HEK293 (cell line): ENCODE data around the gene ACTG2.

Experiments
- CTCF ChIA-PET: fragments of 350-600 bp; formaldehyde crosslinking; extraction: SDS; loops from one replicate; lab custom pipeline; 2021; ENCODE audit warnings: antibody characterized with exemption; lab: Yijun Ruan, JAX
- POLR2A ChIA-PET: fragments of 300-600 bp; formaldehyde crosslinking; extraction: SDS; loops from one replicate; lab custom pipeline; 2020; ENCODE audit warnings: antibody characterized with exemption, inconsistent platforms; lab: Yijun Ruan, JAX
- H3K27ac ChIP-seq: fragments of 200-500 bp; sonication (Bioruptor generic); 2 replicates; pipeline ENCODE4 v1.5.1; 2014; ENCODE audit warnings: low read depth, low read length, control low read depth, inconsistent platforms; ENCODE audit errors: extremely low read depth
- H3K36me3 ChIP-seq, 2 experiments: fragments of 200-500 bp in 1 of 2; sonication (Bioruptor generic) in 1 of 2; 1 replicate in 1 of 2; 2 replicates in 1 of 2; pipeline ENCODE4 v1.5.1; 2014 to 2017; ENCODE audit warnings: inconsistent platforms in 2 of 2, low read length in 2 of 2; ENCODE audit not compliant: control insufficient read depth in 2 of 2, insufficient read depth in 1 of 2
- H3K4me1 ChIP-seq: fragments of 200-500 bp; sonication (Bioruptor generic); 2 replicates; pipeline ENCODE4 v1.5.1; 2014; ENCODE audit warnings: mild to moderate bottlenecking, low read length, inconsistent platforms; ENCODE audit not compliant: control insufficient read depth, insufficient read depth
- H3K4me3 ChIP-seq: 2 replicates; pipeline ENCODE4 v1.5.1; 2011; ENCODE audit warnings: low read depth, mild to moderate bottlenecking, control low read depth, low read length, moderate library complexity
- H3K9me3 ChIP-seq: fragments of 200-500 bp; sonication (Bioruptor generic); 2 replicates; pipeline ENCODE4 v1.5.1; 2014; ENCODE audit warnings: low read depth, low read length, inconsistent platforms; ENCODE audit not compliant: control insufficient read depth, insufficient read depth
- EGR2 ChIP-seq: fragments of 450-650 bp; formaldehyde crosslinking; IDR thresholded peaks from 2 replicates; pipeline ENCODE4 v1.5.1; 2016; ENCODE audit warnings: low read depth, missing biosample characterization, missing genetic modification characterization
- GFI1B ChIP-seq: fragments of 450-650 bp; formaldehyde crosslinking; IDR thresholded peaks from 2 replicates; pipeline ENCODE4 v1.5.1; 2016; ENCODE audit warnings: missing biosample characterization, missing genetic modification characterization
- GLI2 ChIP-seq: fragments of 450-650 bp; formaldehyde crosslinking; IDR thresholded peaks from 2 replicates; pipeline ENCODE4; 2017; ENCODE audit warnings: missing biosample characterization, missing genetic modification characterization, low read depth, borderline replicate concordance
- SETDB1 ChIP-seq: IDR thresholded peaks from one replicate; pipeline ENCODE4 v1.6.1; 2017; ENCODE audit warnings: mild to moderate bottlenecking, low read length, moderate library complexity, mixed read lengths; ENCODE audit not compliant: insufficient read length
- SP7 ChIP-seq: fragments of 450-650 bp; formaldehyde crosslinking; IDR thresholded peaks from 2 replicates; pipeline ENCODE4 v1.5.1; 2016; ENCODE audit warnings: missing biosample characterization, missing genetic modification characterization
- ZBTB17 ChIP-seq: fragments of 450-650 bp; formaldehyde crosslinking; IDR thresholded peaks from 2 replicates; pipeline ENCODE4 v1.5.1; 2016; ENCODE audit warnings: missing biosample characterization, missing genetic modification characterization
- ZFHX2 ChIP-seq: fragments of 450-650 bp; formaldehyde crosslinking; conservative IDR thresholded peaks from 2 replicates; pipeline ENCODE4 v1.5.1; 2016; ENCODE audit warnings: missing biosample characterization, missing genetic modification characterization
- ZFP37 ChIP-seq: fragments of 450-650 bp; formaldehyde crosslinking; IDR thresholded peaks from 2 replicates; pipeline ENCODE4 v1.5.1; 2016; ENCODE audit warnings: missing biosample characterization, missing genetic modification characterization
- ZFP41 ChIP-seq: fragments of 450-650 bp; formaldehyde crosslinking; IDR thresholded peaks from 2 replicates; pipeline ENCODE4 v1.5.1; 2016; ENCODE audit warnings: missing biosample characterization, missing genetic modification characterization, borderline replicate concordance
- ZNF112 ChIP-seq: fragments of 450-650 bp; formaldehyde crosslinking; IDR thresholded peaks from 2 replicates; pipeline ENCODE4 v1.5.0; 2017; ENCODE audit warnings: missing biosample characterization, missing genetic modification characterization
- ZNF274 ChIP-seq, 2 experiments: fragments of 200-500 bp in 1 of 2; fragments of 450-650 bp in 1 of 2; sonication (Bioruptor generic) in 1 of 2; formaldehyde crosslinking in 1 of 2; IDR thresholded peaks; 2 replicates each; pipeline versions ENCODE4 v1.5.1 to v1.6.1; 2014 to 2016; ENCODE audit warnings: borderline replicate concordance in 1 of 2, inconsistent platforms in 1 of 2, low read length in 1 of 2, missing biosample characterization in 1 of 2, missing genetic modification characterization in 1 of 2
- ZNF350 ChIP-seq: fragments of 450-650 bp; formaldehyde crosslinking; IDR thresholded peaks from 2 replicates; pipeline ENCODE4 v1.5.0; 2017; ENCODE audit warnings: missing biosample characterization, mild to moderate bottlenecking, missing genetic modification characterization
- ZNF544 ChIP-seq: fragments of 450-650 bp; formaldehyde crosslinking; IDR thresholded peaks from 2 replicates; pipeline ENCODE4 v1.5.0; 2017; ENCODE audit warnings: missing biosample characterization, missing genetic modification characterization
- ZNF549 ChIP-seq: fragments of 450-650 bp; IDR thresholded peaks from 2 replicates; pipeline ENCODE4 v1.5.1; 2018; ENCODE audit warnings: missing biosample characterization, missing genetic modification characterization, mild to moderate bottlenecking, inconsistent platforms, moderate library complexity
- ZNF626 ChIP-seq: fragments of 450-650 bp; sonication (Bioruptor Pico); formaldehyde crosslinking; IDR thresholded peaks from 2 replicates; pipeline ENCODE4 v1.5.1; 2018; ENCODE audit warnings: missing biosample characterization, missing genetic modification characterization, inconsistent platforms
- ZNF629 ChIP-seq: fragments of 450-650 bp; formaldehyde crosslinking; IDR thresholded peaks from 2 replicates; pipeline ENCODE4 v1.5.1; 2017; ENCODE audit warnings: missing biosample characterization, missing genetic modification characterization
- ZNF677 ChIP-seq: fragments of 450-650 bp; IDR thresholded peaks from 2 replicates; pipeline ENCODE4 v1.5.0; 2018; ENCODE audit warnings: missing biosample characterization, mild to moderate bottlenecking, missing genetic modification characterization, moderate library complexity
- TF ChIP-seq, protein P1 (sequence below): fragments of 450-650 bp; formaldehyde crosslinking; IDR thresholded peaks from 2 replicates; pipeline ENCODE4 v1.5.1; 2016; ENCODE audit warnings: missing biosample characterization, missing genetic modification characterization
- TF ChIP-seq, protein P2 (sequence below): sonication (generic); formaldehyde crosslinking; IDR thresholded peaks from 2 replicates; pipeline ENCODE4 v1.8.1; 2022; ENCODE audit warnings: mild to moderate bottlenecking, moderate library complexity, missing genetic modification reagents
- TF ChIP-seq, protein P3 (sequence below): fragments of 450-650 bp; formaldehyde crosslinking; IDR thresholded peaks from 2 replicates; pipeline ENCODE4 v1.5.1; 2017; ENCODE audit warnings: missing biosample characterization, missing genetic modification characterization
- TF ChIP-seq, protein P4 (sequence below): fragments of 450-650 bp; IDR thresholded peaks from 2 replicates; pipeline ENCODE4 v1.5.1; 2018; ENCODE audit warnings: missing biosample characterization, mild to moderate bottlenecking, missing genetic modification characterization

ACTG2 gene

DNA sequence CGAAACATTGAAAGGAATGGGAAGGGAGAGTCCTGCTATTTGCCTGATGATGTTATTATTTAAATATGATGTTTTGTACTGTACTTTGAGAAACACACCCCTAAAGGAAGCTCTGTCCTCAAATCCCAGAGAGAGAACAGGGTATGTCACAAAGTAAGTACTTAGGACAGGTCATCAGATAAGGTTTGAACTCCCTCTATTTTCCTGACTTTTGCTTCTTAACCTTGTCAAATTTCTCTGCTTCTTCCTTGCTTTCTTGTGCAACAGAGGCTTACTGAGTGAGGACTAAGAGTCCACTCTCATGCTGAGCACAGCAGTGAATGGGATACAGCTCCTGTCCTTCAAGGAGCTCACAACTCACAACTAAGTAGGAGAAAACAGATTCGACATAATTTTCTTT lies 37.6 kb downstream of the ACTG2 start:
- peaks cover 13% of the 10 kb centered on the region for H3K4me1 ChIP-seq
- POLR2A ChIA-PET, result interaction anchor here (0.6 kb wide), 2 partner anchors 16 to 40 kb away, joined by 5 to 7 read pairs; no protein-coding TSS in a partner anchor
- H3K27ac ChIP-seq, result no peak overlapping the region
- TF ChIP-seq ZNF544, result no peak
- no peak for TF ChIP-seq SETDB1
- TF ChIP-seq, protein P1, sequence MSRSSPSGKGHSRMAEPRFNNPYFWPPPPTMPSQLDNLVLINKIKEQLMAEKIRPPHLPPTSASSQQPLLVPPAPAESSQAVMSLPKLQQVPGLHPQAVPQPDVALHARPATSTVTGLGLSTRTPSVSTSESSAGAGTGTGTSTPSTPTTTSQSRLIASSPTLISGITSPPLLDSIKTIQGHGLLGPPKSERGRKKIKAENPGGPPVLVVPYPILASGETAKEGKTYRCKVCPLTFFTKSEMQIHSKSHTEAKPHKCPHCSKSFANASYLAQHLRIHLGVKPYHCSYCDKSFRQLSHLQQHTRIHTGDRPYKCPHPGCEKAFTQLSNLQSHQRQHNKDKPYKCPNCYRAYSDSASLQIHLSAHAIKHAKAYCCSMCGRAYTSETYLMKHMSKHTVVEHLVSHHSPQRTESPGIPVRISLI (tag by site-specific recombination), result peak; percentile 33; the same call in 1 of the 2 replicates
- TF ChIP-seq, all 188 proteins: peak for 1
- Histone ChIP-seq H3K36me3 (peaks cover 12 to 51% of the 10 kb centered on the region in 2 experiments), H3K9me3 (no peaks in the 10 kb centered on the region), H3K4me3 (no peak overlapping the region)
- CTCF ChIA-PET, result interaction anchor here (0.6 to 1.0 kb wide), 3 partner anchors 9 to 221 kb away, joined by 4 read pairs; no protein-coding TSS in a partner anchor

DNA sequence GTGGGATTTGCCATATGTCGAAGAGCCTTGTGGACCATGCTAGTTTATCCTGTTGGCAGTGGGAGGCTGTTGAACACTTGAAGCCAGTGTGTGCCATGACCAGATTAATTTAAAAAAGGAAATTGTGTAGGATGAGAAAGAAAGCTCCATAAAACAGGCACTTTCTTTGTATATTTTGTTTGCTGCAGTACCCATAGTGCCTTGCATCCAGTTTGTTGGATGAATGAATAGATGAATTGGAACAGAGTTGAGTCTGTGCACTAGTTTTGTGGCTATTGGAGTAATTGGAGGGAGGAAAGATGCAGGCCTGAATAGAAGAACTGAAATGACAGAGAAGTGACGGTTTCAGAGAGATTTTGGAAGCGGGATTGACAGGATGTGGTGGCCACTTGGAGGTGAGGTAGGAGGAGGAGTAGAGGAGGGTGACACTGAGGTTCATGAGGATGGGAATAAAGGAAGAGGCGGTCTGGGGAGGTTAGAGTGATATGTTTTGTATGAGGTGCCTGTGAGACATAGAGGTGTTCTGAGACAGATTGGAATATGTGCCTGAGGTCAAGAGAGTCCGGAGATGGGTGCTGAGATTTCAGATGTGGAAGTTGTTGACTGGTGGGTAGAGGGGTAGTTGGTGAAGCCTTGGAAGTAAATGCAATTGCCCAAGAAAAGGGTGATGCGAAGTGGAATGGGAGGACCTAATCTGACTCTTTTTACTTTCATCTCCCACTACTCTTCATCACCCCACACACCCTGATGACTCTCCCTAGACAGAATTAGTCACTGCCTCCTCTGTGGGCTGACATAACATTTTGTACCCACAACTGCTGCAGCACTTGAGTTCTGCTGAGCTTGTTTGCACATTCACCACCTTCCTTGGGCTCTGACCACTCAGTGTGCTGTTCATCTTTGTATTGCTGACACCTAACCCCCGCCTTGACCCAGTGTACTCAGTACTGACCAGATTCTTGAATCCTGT lies 39.0 kb downstream of the ACTG2 start:
- CTCF ChIA-PET, result interaction anchor here (0.6 to 1.3 kb wide), 2 partner anchors 119 to 189 kb away, joined by 3 read pairs; no protein-coding TSS in a partner anchor
- POLR2A ChIA-PET, result no interaction called here
- no peaks in the 10 kb centered on the region for H3K9me3 ChIP-seq
- no peak overlapping the region for H3K4me3 ChIP-seq
- H3K27ac ChIP-seq, result no peak overlapping the region
- TF ChIP-seq ZNF626 (tag by site-specific recombination), result no peak
- TF ChIP-seq ZNF629, result 0 out of 2 replicates have a peak, but pooled peaks have one; percentile 13
- no peak for TF ChIP-seq ZNF112 (tag by site-specific recombination)
- no peak for TF ChIP-seq ZNF677 (tag by site-specific recombination)
- TF ChIP-seq GLI2 (tag by site-specific recombination), result no peak
- peak; percentile 76 for TF ChIP-seq EGR2 (tag by site-specific recombination)
- no peak for TF ChIP-seq ZFP41
- TF ChIP-seq ZNF274 (IDR thresholded peaks at IDR 0.05; ENCODE audit: low read length), result no peak
- TF ChIP-seq ZNF274 (tag by site-specific recombination; IDR thresholded peaks at IDR 0.05; ENCODE audit: borderline replicate concordance), result no peak
- peak; percentile 64 for TF ChIP-seq ZFHX2 (tag by site-specific recombination)
- TF ChIP-seq, protein P2, sequence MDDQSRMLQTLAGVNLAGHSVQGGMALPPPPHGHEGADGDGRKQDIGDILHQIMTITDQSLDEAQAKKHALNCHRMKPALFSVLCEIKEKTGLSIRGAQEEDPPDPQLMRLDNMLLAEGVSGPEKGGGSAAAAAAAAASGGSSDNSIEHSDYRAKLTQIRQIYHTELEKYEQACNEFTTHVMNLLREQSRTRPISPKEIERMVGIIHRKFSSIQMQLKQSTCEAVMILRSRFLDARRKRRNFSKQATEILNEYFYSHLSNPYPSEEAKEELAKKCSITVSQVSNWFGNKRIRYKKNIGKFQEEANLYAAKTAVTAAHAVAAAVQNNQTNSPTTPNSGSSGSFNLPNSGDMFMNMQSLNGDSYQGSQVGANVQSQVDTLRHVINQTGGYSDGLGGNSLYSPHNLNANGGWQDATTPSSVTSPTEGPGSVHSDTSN (CRISPR knock-in tag), result no peak
- TF ChIP-seq, protein P3, sequence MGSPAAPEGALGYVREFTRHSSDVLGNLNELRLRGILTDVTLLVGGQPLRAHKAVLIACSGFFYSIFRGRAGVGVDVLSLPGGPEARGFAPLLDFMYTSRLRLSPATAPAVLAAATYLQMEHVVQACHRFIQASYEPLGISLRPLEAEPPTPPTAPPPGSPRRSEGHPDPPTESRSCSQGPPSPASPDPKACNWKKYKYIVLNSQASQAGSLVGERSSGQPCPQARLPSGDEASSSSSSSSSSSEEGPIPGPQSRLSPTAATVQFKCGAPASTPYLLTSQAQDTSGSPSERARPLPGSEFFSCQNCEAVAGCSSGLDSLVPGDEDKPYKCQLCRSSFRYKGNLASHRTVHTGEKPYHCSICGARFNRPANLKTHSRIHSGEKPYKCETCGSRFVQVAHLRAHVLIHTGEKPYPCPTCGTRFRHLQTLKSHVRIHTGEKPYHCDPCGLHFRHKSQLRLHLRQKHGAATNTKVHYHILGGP (tag by site-specific recombination), result no peak
- H3K36me3 ChIP-seq, result peaks cover 12 to 63% of the 10 kb centered on the region in 2 experiments
- H3K4me1 ChIP-seq, result peaks cover 13% of the 10 kb centered on the region

DNA sequence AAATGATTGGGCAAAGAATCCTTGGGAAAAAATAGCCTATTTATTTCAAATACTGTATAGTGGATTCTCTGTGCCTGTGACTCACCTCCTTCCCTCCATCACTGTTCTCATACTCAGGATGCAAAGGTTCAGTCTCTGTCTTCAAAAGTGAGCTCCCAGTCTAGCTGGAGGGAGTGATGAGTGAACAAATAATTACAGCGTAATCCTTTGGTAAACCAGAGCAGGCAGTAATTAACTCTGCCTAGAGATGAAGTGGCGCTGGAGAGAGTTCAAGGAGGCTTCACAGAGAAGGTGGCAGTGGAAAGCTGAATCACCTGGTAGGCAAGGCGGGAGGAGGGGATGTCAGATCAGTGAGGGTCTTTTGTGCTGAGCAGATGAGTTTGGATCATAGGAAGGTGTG lies 40.4 kb downstream of the ACTG2 start:
- TF ChIP-seq ZFP37 (tag by site-specific recombination) (no peak), ZBTB17 (tag by site-specific recombination) (peak; percentile 82), ZNF350 (no peak), ZNF549 (tag by site-specific recombination) (no peak), GFI1B (tag by site-specific recombination) (no peak), SP7 (tag by site-specific recombination) (peak; percentile 98)
- TF ChIP-seq, protein P4, sequence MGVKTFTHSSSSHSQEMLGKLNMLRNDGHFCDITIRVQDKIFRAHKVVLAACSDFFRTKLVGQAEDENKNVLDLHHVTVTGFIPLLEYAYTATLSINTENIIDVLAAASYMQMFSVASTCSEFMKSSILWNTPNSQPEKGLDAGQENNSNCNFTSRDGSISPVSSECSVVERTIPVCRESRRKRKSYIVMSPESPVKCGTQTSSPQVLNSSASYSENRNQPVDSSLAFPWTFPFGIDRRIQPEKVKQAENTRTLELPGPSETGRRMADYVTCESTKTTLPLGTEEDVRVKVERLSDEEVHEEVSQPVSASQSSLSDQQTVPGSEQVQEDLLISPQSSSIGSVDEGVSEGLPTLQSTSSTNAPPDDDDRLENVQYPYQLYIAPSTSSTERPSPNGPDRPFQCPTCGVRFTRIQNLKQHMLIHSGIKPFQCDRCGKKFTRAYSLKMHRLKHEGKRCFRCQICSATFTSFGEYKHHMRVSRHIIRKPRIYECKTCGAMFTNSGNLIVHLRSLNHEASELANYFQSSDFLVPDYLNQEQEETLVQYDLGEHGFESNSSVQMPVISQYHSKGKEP (tag by site-specific recombination), result no peak
- CTCF ChIA-PET, result interaction anchor here (0.7 to 1.0 kb wide), 4 partner anchors 23 to 402 kb away, joined by 3 to 5 read pairs (median 3); no protein-coding TSS in a partner anchor
- no peak overlapping the region; the same call in 1 of the 2 replicates for H3K27ac ChIP-seq
- H3K9me3 ChIP-seq, result no peaks in the 10 kb centered on the region
- H3K4me1 ChIP-seq, result peaks cover 5% of the 10 kb centered on the region; the same call in 1 of the 2 replicates
- peaks cover 12 to 77% of the 10 kb centered on the region in 2 experiments for H3K36me3 ChIP-seq
- no peak overlapping the region for H3K4me3 ChIP-seq
- POLR2A ChIA-PET, result interaction anchor here (0.6 to 0.7 kb wide), 2 partner anchors 34 to 268 kb away, joined by 3 read pairs; no protein-coding TSS in a partner anchor
